ENCODE measurements around the gene PRKAG3. TPM values are rescaled to one million over a fixed set of nuclear protein-coding genes. Genes with fewer than 3 reads are reported as not detected.

PRKAG3 gene
- total and polyA plus RNA-seq, 2 donors (not counting 3 experiments of a cell fraction or from before 2014, with no cell fraction given) = not detected

GRCh38 chr2:218807626-218808025 lies 24.0 kb downstream of the PRKAG3 start:
- H3K9ac ChIP-seq (replicated peaks; ENCODE audit: extremely low read depth, insufficient read depth, low read length) = no peak overlapping the region
- H3K4me2 ChIP-seq (ENCODE audit: insufficient read depth, low read length) = no peak overlapping the region
- no peak overlapping the region for H2AFZ ChIP-seq (ENCODE audit: low read depth, low read length)
- no peak for TF ChIP-seq POLR2AphosphoS5 (IDR thresholded peaks at IDR 0.05; ENCODE audit: insufficient read depth, low read depth, low read length)
- TF ChIP-seq, protein P1, sequence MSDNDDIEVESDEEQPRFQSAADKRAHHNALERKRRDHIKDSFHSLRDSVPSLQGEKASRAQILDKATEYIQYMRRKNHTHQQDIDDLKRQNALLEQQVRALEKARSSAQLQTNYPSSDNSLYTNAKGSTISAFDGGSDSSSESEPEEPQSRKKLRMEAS (IDR thresholded peaks at IDR 0.05; ENCODE audit: insufficient read depth, insufficient read length) = no peak
- TF ChIP-seq JUN (IDR thresholded peaks at IDR 0.05; ENCODE audit: borderline replicate concordance, insufficient read depth, insufficient read length, low read depth) = no peak
- TF ChIP-seq FOS (IDR thresholded peaks at IDR 0.05; ENCODE audit: borderline replicate concordance, insufficient read depth, low read length) = no peak
- no peak for TF ChIP-seq GATA2 (IDR thresholded peaks at IDR 0.05; ENCODE audit: insufficient read depth, insufficient read length, low read depth, low read length)
- TF ChIP-seq MYC (IDR thresholded peaks at IDR 0.05; ENCODE audit: low read depth, low read length) = no peak
- TF ChIP-seq POLR2A (IDR thresholded peaks at IDR 0.05; ENCODE audit: low read depth, low read length) = no peak
- no peak for TF ChIP-seq CTCF (IDR thresholded peaks at IDR 0.05; ENCODE audit: extremely low read depth in 1 of 2, insufficient read depth in 1 of 2, low read depth in 1 of 2, low read length in 2 of 2)
- no peak for TF ChIP-seq EZH2 (IDR thresholded peaks at IDR 0.05; ENCODE audit: borderline replicate concordance, low read depth, low read length, severe bottlenecking)
- no peaks in the 10 kb centered on the region for H3K9me1 ChIP-seq (replicated peaks; ENCODE audit: control insufficient read depth, extremely low read depth, insufficient read depth, low read length)
- ChIA-PET POLR2A (no interaction called here), CTCF (no interaction called here)
- intact Hi-C loops (cut with micrococcal nuclease) = no loop called here
- no peaks in the 10 kb centered on the region for H3K4me1 ChIP-seq (ENCODE audit: control insufficient read depth, extremely low read depth, insufficient read depth, low read length)
- H3K36me3 ChIP-seq (ENCODE audit: control insufficient read depth in 2 of 2, extremely low read depth in 1 of 2, insufficient read depth in 2 of 2, low read length in 2 of 2) = no peaks in the 10 kb centered on the region
- no peak for FAIRE-seq
- dilution Hi-C loops (cut with MboI; ENCODE audit: extremely low pct_ligation_motif_present, low sequenced_read_pairs) = no loop called here
- H3K9me3 ChIP-seq (replicated peaks; ENCODE audit: control insufficient read depth, insufficient read depth, low read length) = no peaks in the 10 kb centered on the region
- no peaks in the 10 kb centered on the region for H3K27me3 ChIP-seq (ENCODE audit: control insufficient read depth in 2 of 2, insufficient read depth in 2 of 2, low read length in 2 of 2)
- H4K20me1 ChIP-seq (replicated peaks; ENCODE audit: control insufficient read depth, extremely low read depth, insufficient read depth, low read length) = no peaks in the 10 kb centered on the region
- no peak overlapping the region for H3K4me3 ChIP-seq (replicated peaks in 1 of 3; ENCODE audit: insufficient read depth in 1 of 3, low read depth in 1 of 3, low read length in 3 of 3)
- H3K27ac ChIP-seq (ENCODE audit: insufficient read depth, low read depth, low read length) = no peak overlapping the region
- no peaks in the 10 kb centered on the region for H3K79me2 ChIP-seq (ENCODE audit: control insufficient read depth, insufficient read depth, low read length)
- no peak for DNase-seq (ENCODE audit: low read depth, low spot score)
- BruUV-seq (replicated peaks) = no TSS peak

Measured in endothelial cell of umbilical vein (primary cell).